ACC112 (cell line): ENCODE results near the gene PIEZO2.

Experiments used
- H2AFZ ChIP-seq: fragments of 200-600 bp; sonication (generic); one replicate; pipeline ENCODE4 v1.6.0; 2017; ENCODE audit warnings: antibody characterized with exemption, low read length; ENCODE audit not compliant: unreplicated experiment
- H3K27ac ChIP-seq: fragments of 200-600 bp; sonication (generic); 2 replicates; pipeline ENCODE4 v1.5.1; 2014; ENCODE audit warnings: low read depth, mild to moderate bottlenecking, antibody characterized with exemption, low read length, moderate library complexity
- H3K27me3 ChIP-seq: fragments of 200-600 bp; sonication (generic); 2 replicates; pipeline ENCODE4 v1.6.1; 2014; ENCODE audit warnings: mild to moderate bottlenecking, antibody characterized with exemption, low read length, moderate library complexity, mixed read lengths; ENCODE audit not compliant: insufficient read depth
- H3K36me3 ChIP-seq: fragments of 200-600 bp; sonication (generic); 2 replicates; pipeline ENCODE4 v1.6.1; 2016; ENCODE audit warnings: mild to moderate bottlenecking, antibody characterized with exemption, low read length, moderate library complexity, mixed read lengths; ENCODE audit not compliant: insufficient read depth
- H3K4me1 ChIP-seq: fragments of 200-600 bp; sonication (generic); one replicate; pipeline ENCODE4 v1.6.1; 2016; ENCODE audit warnings: low read length, mixed read lengths; ENCODE audit not compliant: insufficient read depth, unreplicated experiment, control insufficient read depth
- H3K4me3 ChIP-seq: fragments of 200-600 bp; sonication (generic); 2 replicates; pipeline ENCODE4 v1.5.1; 2014; ENCODE audit warnings: mild to moderate bottlenecking, low read depth, low read length
- H3K79me2 ChIP-seq: fragments of 200-600 bp; sonication (generic); one replicate; pipeline ENCODE4 v1.6.0; 2016; ENCODE audit warnings: low read length; ENCODE audit not compliant: control insufficient read depth, unreplicated experiment, insufficient read depth

The PIEZO2 gene

GRCh38 chr18:11091746-11092145, 57.6 kb downstream of the PIEZO2 start:
- Histone ChIP-seq H3K36me3 (no peaks in the 10 kb centered on the region), H3K4me1 (peaks cover 3% of the 10 kb centered on the region), H2AFZ (no peak overlapping the region), H3K79me2 (no peaks in the 10 kb centered on the region), H3K27ac (no peak overlapping the region), H3K27me3 (no peaks in the 10 kb centered on the region), H3K4me3 (no peak overlapping the region)

GRCh38 chr18:11089931-11090715, 59.2 kb downstream of the PIEZO2 start:
- Histone ChIP-seq H2AFZ (no peak overlapping the region), H3K27ac (no peak overlapping the region), H3K4me3 (no peak overlapping the region), H3K4me1 (no peaks in the 10 kb centered on the region), H3K79me2 (no peaks in the 10 kb centered on the region), H3K36me3 (no peaks in the 10 kb centered on the region), H3K27me3 (no peaks in the 10 kb centered on the region)

GRCh38 chr18:11081009-11081532, 68.3 kb downstream of the PIEZO2 start:
- H2AFZ ChIP-seq: no peak overlapping the region
- no peaks in the 10 kb centered on the region for H3K4me1 ChIP-seq
- H3K27ac ChIP-seq: no peak overlapping the region
- no peaks in the 10 kb centered on the region for H3K36me3 ChIP-seq
- H3K27me3 ChIP-seq: no peaks in the 10 kb centered on the region
- H3K79me2 ChIP-seq: no peaks in the 10 kb centered on the region
- no peak overlapping the region for H3K4me3 ChIP-seq

GRCh38 chr18:11078491-11078890, 70.9 kb downstream of the PIEZO2 start:
- no peak overlapping the region for H2AFZ ChIP-seq
- no peaks in the 10 kb centered on the region for H3K36me3 ChIP-seq
- H3K27ac ChIP-seq: no peak overlapping the region
- H3K27me3 ChIP-seq: no peaks in the 10 kb centered on the region
- no peak overlapping the region for H3K4me3 ChIP-seq
- H3K79me2 ChIP-seq: no peaks in the 10 kb centered on the region
- H3K4me1 ChIP-seq: no peaks in the 10 kb centered on the region

- H3K27ac ChIP-seq: no peak overlapping the region
- H3K36me3 ChIP-seq: no peaks in the 10 kb centered on the region
- H3K79me2 ChIP-seq: no peaks in the 10 kb centered on the region
- H3K4me3 ChIP-seq: no peak overlapping the region
- no peaks in the 10 kb centered on the region for H3K4me1 ChIP-seq
- no peaks in the 10 kb centered on the region for H3K27me3 ChIP-seq
- H2AFZ ChIP-seq: no peak overlapping the region
Observed at GRCh38 chr18:11077548-11078187, 71.7 kb downstream of the PIEZO2 start.

GRCh38 chr18:11074889-11075288, 74.5 kb downstream of the PIEZO2 start:
- Histone ChIP-seq H3K27me3 (no peaks in the 10 kb centered on the region), H3K36me3 (no peaks in the 10 kb centered on the region), H3K79me2 (no peaks in the 10 kb centered on the region), H3K27ac (no peak overlapping the region), H2AFZ (no peak overlapping the region), H3K4me3 (no peak overlapping the region), H3K4me1 (no peaks in the 10 kb centered on the region)

- Histone ChIP-seq H3K27me3 (no peaks in the 10 kb centered on the region), H2AFZ (no peak overlapping the region), H3K36me3 (no peaks in the 10 kb centered on the region), H3K79me2 (no peaks in the 10 kb centered on the region), H3K4me3 (no peak overlapping the region), H3K27ac (no peak overlapping the region), H3K4me1 (no peaks in the 10 kb centered on the region)
Observed at GRCh38 chr18:11073971-11074370, 75.4 kb downstream of the PIEZO2 start.

GRCh38 chr18:11072632-11073031, 76.7 kb downstream of the PIEZO2 start:
- H3K4me1 ChIP-seq: no peaks in the 10 kb centered on the region
- H3K27ac ChIP-seq: no peak overlapping the region
- H3K36me3 ChIP-seq: no peaks in the 10 kb centered on the region
- no peaks in the 10 kb centered on the region for H3K79me2 ChIP-seq
- no peaks in the 10 kb centered on the region for H3K27me3 ChIP-seq
- H3K4me3 ChIP-seq: no peak overlapping the region
- no peak overlapping the region for H2AFZ ChIP-seq

- H3K36me3 ChIP-seq: no peaks in the 10 kb centered on the region
- no peak overlapping the region for H3K4me3 ChIP-seq
- H3K27me3 ChIP-seq: no peaks in the 10 kb centered on the region
- H3K27ac ChIP-seq: no peak overlapping the region
- no peaks in the 10 kb centered on the region for H3K79me2 ChIP-seq
- H3K4me1 ChIP-seq: no peaks in the 10 kb centered on the region
- H2AFZ ChIP-seq: no peak overlapping the region
Observed at GRCh38 chr18:11071300-11071699, 78.1 kb downstream of the PIEZO2 start.

- Histone ChIP-seq H2AFZ (no peak overlapping the region), H3K27me3 (no peaks in the 10 kb centered on the region), H3K27ac (no peak overlapping the region), H3K36me3 (no peaks in the 10 kb centered on the region), H3K79me2 (no peaks in the 10 kb centered on the region), H3K4me1 (no peaks in the 10 kb centered on the region), H3K4me3 (no peak overlapping the region)
Observed at GRCh38 chr18:11070593-11070992, 78.8 kb downstream of the PIEZO2 start.

- H3K4me1 ChIP-seq: no peaks in the 10 kb centered on the region
- no peak overlapping the region for H3K27ac ChIP-seq
- H2AFZ ChIP-seq: no peak overlapping the region
- H3K4me3 ChIP-seq: no peak overlapping the region
- H3K79me2 ChIP-seq: no peaks in the 10 kb centered on the region
- no peaks in the 10 kb centered on the region for H3K36me3 ChIP-seq
- no peaks in the 10 kb centered on the region for H3K27me3 ChIP-seq
Observed at GRCh38 chr18:11066038-11066437, 83.3 kb downstream of the PIEZO2 start.
